GM12891 (cell line): ENCODE measurements around the gene TP53BP2.

Source experiments
- POLR2A ChIP-seq: IDR thresholded peaks from 2 replicates; pipeline ENCODE4 v1.6.1; 2011; ENCODE audit warnings: low read depth, low read length, control low read depth
- POU2F2 ChIP-seq: IDR thresholded peaks from 2 replicates; pipeline ENCODE4 v1.6.1; 2011; ENCODE audit warnings: low read depth, mild to moderate bottlenecking, control low read depth, low read length, moderate library complexity
- TAF1 ChIP-seq: IDR thresholded peaks from 2 replicates; pipeline ENCODE4 v1.6.1; 2011; ENCODE audit warnings: low read depth, low read length, control low read depth

DNA sequence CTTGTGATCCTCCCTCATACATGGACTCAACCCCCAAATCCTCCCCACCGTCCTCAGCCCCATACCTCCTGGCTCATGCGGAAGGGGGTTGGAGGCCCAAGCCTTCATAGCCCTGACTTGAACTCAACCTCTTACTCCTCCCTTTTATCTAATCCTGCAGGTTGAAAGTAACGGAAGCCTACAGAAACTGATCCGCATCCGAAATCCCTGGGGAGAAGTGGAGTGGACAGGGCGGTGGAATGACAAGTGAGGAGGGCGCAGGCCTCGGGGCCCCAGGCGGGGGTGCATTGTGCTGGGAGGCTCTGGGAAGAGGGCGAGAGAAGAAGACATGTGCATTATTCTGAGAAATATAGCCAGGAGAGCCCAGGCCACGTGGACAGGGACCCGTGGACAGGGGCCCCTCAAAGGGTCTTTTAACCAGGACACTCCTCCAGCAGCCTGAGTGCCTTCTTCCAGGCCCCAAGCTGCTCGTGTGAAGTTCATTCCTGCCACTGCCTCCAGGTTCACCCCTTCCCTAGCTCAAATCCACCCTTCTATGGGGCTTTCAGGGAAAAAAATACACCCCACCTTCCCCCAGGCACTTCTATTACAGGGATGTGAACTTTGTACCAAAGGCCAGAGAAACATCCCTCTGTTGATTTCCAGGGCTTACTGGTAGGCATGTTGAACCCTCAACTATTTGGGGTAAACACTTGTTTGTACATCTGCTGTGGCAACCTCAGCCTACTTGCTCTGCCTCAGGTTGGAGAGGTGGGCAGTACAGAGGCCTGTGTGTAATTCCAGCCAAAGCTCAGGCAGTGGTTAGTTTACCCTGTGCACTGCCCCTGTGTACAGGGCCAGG is 94.8 kb downstream of the TP53BP2 start:
- TF ChIP-seq POLR2A = no peak
- no peak for TF ChIP-seq TAF1
- no peak for TF ChIP-seq POU2F2
